ENCODE measurements around the gene AMMECR1L.

AMMECR1L gene

DNA sequence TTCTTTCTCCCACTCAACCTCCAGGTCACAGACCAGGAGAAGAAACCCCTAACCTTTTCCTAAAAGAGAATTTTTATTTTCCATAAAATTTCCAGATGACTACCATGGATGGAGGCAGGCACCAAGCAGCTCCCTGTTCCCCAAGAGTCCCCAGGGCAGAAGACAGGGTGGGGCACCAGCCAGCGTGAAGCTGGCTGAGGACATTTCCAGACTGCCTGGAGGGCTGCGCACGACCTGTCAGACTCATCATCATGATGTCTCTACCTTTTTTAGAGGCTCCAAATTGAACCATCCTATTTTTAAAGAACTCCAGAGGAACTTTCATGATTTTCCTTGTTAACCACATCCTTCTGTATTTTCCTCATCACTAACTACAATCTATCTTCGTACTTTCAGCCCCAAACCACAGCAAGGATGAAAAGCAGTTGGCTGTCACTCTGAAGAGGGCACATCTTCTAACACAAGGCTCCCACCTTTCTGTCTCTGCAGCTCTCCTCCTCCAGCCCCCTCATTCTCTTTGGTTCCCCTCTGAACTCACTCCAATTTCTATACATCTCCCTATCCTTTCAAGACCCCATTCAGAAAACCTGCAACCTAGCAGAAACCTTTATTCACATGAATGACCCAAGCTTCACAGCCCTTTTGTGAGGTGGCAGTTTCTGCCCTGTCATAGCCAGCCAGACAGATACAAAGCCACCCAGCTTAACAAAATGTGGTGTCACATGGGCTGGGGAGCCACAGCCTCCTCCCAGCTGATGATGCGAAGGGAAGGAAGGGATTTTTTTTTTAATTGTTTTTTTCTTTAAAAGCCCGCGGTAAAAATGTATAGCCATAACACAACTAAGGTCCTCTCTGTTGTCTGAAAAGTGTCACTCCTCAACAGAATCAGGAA lies 11.1 kb downstream of the AMMECR1L start:
- no peak for DNase-seq (ENCODE audit: low read depth)

DNA sequence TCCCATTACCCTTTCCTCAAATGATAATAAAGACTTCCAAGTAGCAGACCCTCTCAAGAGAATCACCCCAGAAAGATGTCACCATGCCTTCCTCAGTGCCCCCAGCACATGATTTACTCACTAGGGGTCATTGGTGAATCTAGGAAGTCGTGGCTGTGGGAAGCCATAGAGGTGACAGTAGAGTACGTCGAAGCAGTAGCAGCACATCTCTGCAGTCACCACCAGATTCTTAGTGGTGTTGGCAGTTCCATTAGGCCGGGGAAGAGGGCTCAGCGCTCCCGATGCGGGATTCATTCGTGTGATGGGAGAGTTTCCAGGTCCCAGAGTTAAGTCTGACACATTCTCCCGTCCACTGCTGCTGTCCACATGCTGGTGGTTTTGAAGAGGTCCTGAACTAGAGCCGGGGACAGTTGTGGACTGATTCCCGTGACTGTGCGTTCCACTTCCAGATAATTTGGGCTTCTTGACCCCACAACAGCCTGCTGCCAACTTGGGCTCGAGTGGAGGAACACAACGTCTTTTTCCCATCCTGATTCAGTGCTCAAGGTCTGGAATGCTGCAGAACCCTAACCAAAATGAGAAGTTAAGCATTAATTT lies 12.0 kb downstream of the AMMECR1L start:
- TF ChIP-seq, protein P1, sequence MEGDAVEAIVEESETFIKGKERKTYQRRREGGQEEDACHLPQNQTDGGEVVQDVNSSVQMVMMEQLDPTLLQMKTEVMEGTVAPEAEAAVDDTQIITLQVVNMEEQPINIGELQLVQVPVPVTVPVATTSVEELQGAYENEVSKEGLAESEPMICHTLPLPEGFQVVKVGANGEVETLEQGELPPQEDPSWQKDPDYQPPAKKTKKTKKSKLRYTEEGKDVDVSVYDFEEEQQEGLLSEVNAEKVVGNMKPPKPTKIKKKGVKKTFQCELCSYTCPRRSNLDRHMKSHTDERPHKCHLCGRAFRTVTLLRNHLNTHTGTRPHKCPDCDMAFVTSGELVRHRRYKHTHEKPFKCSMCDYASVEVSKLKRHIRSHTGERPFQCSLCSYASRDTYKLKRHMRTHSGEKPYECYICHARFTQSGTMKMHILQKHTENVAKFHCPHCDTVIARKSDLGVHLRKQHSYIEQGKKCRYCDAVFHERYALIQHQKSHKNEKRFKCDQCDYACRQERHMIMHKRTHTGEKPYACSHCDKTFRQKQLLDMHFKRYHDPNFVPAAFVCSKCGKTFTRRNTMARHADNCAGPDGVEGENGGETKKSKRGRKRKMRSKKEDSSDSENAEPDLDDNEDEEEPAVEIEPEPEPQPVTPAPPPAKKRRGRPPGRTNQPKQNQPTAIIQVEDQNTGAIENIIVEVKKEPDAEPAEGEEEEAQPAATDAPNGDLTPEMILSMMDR (IDR thresholded peaks at IDR 0.05; ENCODE audit: control insufficient read depth, insufficient read depth, low read depth, low read length, missing control alignments) = no peak
- DNase-seq (ENCODE audit: low read depth) = no peak
- no peak overlapping the region for H3K4me3 ChIP-seq (ENCODE audit: control insufficient read depth, low read depth, low read length)

More for the DNA sequence above, 11.1 kb downstream of the AMMECR1L start:
- TF ChIP-seq, protein P1 (IDR thresholded peaks at IDR 0.05; ENCODE audit: control insufficient read depth, insufficient read depth, low read depth, low read length, missing control alignments) = no peak
- no peak overlapping the region for H3K4me3 ChIP-seq (ENCODE audit: control insufficient read depth, low read depth, low read length)

DNA sequence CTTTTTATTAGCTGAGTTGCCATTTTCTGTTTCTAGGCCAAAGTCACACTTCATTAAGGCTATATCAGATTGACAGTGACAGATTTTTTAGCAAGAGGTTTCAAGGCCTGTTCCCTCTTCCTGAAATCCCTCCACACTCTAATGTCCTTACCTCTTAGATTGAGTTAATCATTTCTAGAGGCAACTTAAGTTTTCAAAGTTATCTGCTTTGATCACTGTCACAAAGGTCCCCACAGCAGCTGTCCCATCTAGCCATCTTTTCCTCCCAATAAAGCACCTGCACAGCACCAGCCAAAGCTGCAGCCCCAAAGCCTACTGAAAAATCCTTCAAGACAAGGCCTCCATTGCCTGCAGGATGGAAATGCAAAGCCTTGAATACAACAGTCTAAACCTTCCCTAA lies 13.4 kb downstream of the AMMECR1L start:
- TF ChIP-seq, protein P1 (IDR thresholded peaks at IDR 0.05; ENCODE audit: control insufficient read depth, insufficient read depth, low read depth, low read length, missing control alignments) = no peak
- no peak for DNase-seq (ENCODE audit: low read depth)
- H3K4me3 ChIP-seq (ENCODE audit: control insufficient read depth, low read depth, low read length) = no peak overlapping the region

DNA sequence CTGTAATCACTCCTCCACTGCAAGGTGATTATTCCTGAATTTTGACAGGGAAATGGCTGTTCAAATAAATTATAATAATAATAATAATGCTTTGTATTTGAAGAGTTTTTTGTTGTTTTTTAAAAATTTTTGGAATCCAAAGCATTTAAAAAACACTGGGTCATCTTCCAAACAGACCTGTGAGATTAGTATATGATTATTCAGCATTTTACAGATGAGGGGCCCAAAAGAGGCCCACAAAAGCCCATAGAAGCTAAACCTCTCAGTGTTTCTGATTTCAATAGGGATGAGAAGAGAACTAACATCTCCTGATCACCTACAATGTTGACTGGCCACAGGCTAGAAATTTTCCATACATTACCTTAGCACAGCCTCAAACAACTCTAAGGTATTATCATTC lies 19.8 kb downstream of the AMMECR1L start:
- DNase-seq (ENCODE audit: low read depth) = no peak
- TF ChIP-seq, protein P1 (IDR thresholded peaks at IDR 0.05; ENCODE audit: control insufficient read depth, insufficient read depth, low read depth, low read length, missing control alignments) = no peak
- H3K4me3 ChIP-seq (ENCODE audit: control insufficient read depth, low read depth, low read length) = no peak overlapping the region

DNA sequence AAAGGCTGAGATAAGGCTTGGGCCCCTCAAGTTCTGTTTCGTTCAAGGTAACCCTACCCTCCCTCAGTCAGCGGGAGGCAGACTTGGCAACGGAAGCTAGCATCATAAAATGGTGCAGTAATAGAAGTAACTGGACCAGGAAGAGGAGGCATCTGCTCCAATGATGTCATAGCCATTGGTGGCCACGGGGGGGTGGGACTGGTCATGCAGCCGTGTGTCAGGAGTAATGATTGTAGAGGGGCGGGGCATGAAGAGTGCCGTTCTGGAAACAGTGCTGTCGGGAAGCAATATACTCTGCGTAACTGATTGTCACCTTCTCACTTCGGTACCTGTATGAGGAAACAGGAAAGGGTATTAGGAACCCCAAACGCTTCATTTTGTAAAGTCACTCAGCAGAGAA lies 20.9 kb downstream of the AMMECR1L start:
- DNase-seq (ENCODE audit: low read depth) = no peak
- TF ChIP-seq, protein P1 (IDR thresholded peaks at IDR 0.05; ENCODE audit: control insufficient read depth, insufficient read depth, low read depth, low read length, missing control alignments) = no peak
- H3K4me3 ChIP-seq (ENCODE audit: control insufficient read depth, low read depth, low read length) = no peak overlapping the region

DNA sequence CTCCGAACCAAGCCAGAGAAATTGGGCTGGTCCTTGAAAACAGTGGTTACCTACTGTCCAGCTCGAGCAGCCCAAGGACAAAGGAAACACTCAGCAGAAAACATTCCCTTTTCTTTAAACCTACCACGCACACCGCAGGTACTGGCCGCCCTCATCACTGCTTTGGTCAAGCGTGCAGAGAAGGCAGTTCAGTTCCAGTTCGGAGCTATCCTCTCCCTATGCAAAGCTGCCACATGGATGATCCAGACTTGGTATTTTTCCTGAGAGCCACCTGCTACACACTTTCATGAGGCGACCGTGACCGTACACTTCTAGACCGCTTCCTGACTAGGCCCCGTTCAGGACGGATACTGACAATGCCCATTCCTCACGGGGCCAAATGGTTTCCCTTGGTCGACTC lies 23.5 kb downstream of the AMMECR1L start:
- DNase-seq (ENCODE audit: low read depth) = no peak
- TF ChIP-seq, protein P1 (IDR thresholded peaks at IDR 0.05; ENCODE audit: control insufficient read depth, insufficient read depth, low read depth, low read length, missing control alignments) = no peak
- H3K4me3 ChIP-seq (ENCODE audit: control insufficient read depth, low read depth, low read length) = no peak overlapping the region
